Measurements from ENCODE around the gene GALE. TPM values are rescaled to one million over a fixed set of nuclear protein-coding genes. Genes with fewer than 3 reads are reported as not detected.

Gene GALE
- total and polyA plus RNA-seq, 10 donors, result 19.0 to 47.1 (median 34.5) TPM

- Histone ChIP-seq H3K27ac (no peak overlapping the region), H3K36me3 (peaks cover 14 to 97% (median 84%) of the 10 kb centered on the region in 6 donors), H3K4me3 (no peak overlapping the region), H3K9me3 (no peaks in the 10 kb centered on the region), H3K4me1 (peaks cover 3 to 25% (median 12%) of the 10 kb centered on the region in 6 donors), H3K27me3 (replicated peaks in 1 of 7) (no peaks in the 10 kb centered on the region)
- TF ChIP-seq POLR2A (IDR thresholded peaks at IDR 0.05) (no peak), CTCF (IDR thresholded peaks at IDR 0.05 in 8 of 11, conservative IDR thresholded peaks at IDR 0.05 in 3 of 11) (no peak), POLR2AphosphoS5 (IDR thresholded peaks at IDR 0.05) (no peak)
- DNase-seq, result no peak
- WGBS, 5 donors, result 89 to 93% (median 91%) methylated on average over 1 of the region's 1 CpG
- intact Hi-C loops (cut with DNase I; ENCODE audit: low total_unique reads), result no loop called here
Observed at GRCh38 chr1:23752909-23753308, 47.6 kb downstream of the GALE start.

- Histone ChIP-seq H3K4me1 (peaks cover 9 to 36% (median 22%) of the 10 kb centered on the region in 6 donors), H3K36me3 (peaks cover 12 to 96% (median 73%) of the 10 kb centered on the region in 6 donors), H3K27me3 (replicated peaks in 1 of 7) (no peaks in the 10 kb centered on the region), H3K9me3 (no peaks in the 10 kb centered on the region), H3K27ac (no peak overlapping the region), H3K4me3 (no peak overlapping the region)
- DNase-seq, result no peak
- WGBS, 5 donors, result 91 to 96% (median 93%) methylated on average over 4 of the region's 4 CpGs
- intact Hi-C loops (cut with DNase I; ENCODE audit: low total_unique reads), result no loop called here
- TF ChIP-seq CTCF (IDR thresholded peaks at IDR 0.05 in 8 of 11, conservative IDR thresholded peaks at IDR 0.05 in 3 of 11), result no peak
- no peak for TF ChIP-seq POLR2AphosphoS5 (IDR thresholded peaks at IDR 0.05)
- no peak for TF ChIP-seq POLR2A (IDR thresholded peaks at IDR 0.05)
Observed at GRCh38 chr1:23751815-23752200, 48.7 kb downstream of the GALE start.

- Histone ChIP-seq H3K36me3 (peaks cover 11 to 96% (median 68%) of the 10 kb centered on the region in 6 donors), H3K27ac (no peak overlapping the region), H3K27me3 (replicated peaks in 1 of 7) (no peaks in the 10 kb centered on the region), H3K9me3 (no peaks in the 10 kb centered on the region), H3K4me1 (peaks cover 9 to 42% (median 27%) of the 10 kb centered on the region in 6 donors), H3K4me3 (no peak overlapping the region)
- intact Hi-C loops (cut with DNase I; ENCODE audit: low total_unique reads), result no loop called here
- TF ChIP-seq CTCF (IDR thresholded peaks at IDR 0.05 in 8 of 11, conservative IDR thresholded peaks at IDR 0.05 in 3 of 11) (peak in 10 of 11 experiments; percentile 26 to 70 (median 51)), POLR2AphosphoS5 (IDR thresholded peaks at IDR 0.05) (peak in 2 of 3 donors; percentile 15 to 42), POLR2A (IDR thresholded peaks at IDR 0.05) (no peak)
- WGBS, 5 donors, result 62 to 80% (median 75%) methylated on average over 11 of the region's 11 CpGs
- no peak for DNase-seq
Observed at GRCh38 chr1:23751050-23751814, 49.3 kb downstream of the GALE start.

- TF ChIP-seq POLR2A (IDR thresholded peaks at IDR 0.05) (no peak), CTCF (IDR thresholded peaks at IDR 0.05 in 8 of 11, conservative IDR thresholded peaks at IDR 0.05 in 3 of 11) (no peak), POLR2AphosphoS5 (IDR thresholded peaks at IDR 0.05) (no peak)
- H3K27ac ChIP-seq, result peak overlapping the region in 1 of 8 donors; percentile 15
- H3K27me3 ChIP-seq (replicated peaks in 1 of 7), result no peaks in the 10 kb centered on the region
- H3K36me3 ChIP-seq, result peaks cover 0 to 70% (median 39%) of the 10 kb centered on the region in 6 donors
- H3K4me1 ChIP-seq, result peaks cover 19 to 67% (median 51%) of the 10 kb centered on the region in 6 donors
- intact Hi-C loops (cut with DNase I; ENCODE audit: low total_unique reads), result loop anchor here (10.0 kb wide), 1 partner anchor 53 kb away; the partner anchor contains the start of gene RPL11
- WGBS, 5 donors, result 71 to 83% (median 75%) methylated on average over 3 of the region's 3 CpGs
- DNase-seq, result no peak
- no peak overlapping the region for H3K4me3 ChIP-seq
- no peaks in the 10 kb centered on the region for H3K9me3 ChIP-seq
Observed at GRCh38 chr1:23748016-23748415, 52.5 kb downstream of the GALE start.
